Activated naive CD4-positive, alpha-beta T cell treated with anti-CD3 and anti-CD28 coated beads for 36 hours (primary cell): ENCODE results near the gene MAGIX. TPM values are rescaled to one million over a fixed set of nuclear protein-coding genes. Genes with fewer than 3 reads are reported as not detected.

Experiments used
- CTCF ChIA-PET: fragments of 350-600 bp; sonication (Branson Sonifier 250); formaldehyde crosslinking; loops from one replicate; lab custom pipeline; 2021; ENCODE audit warnings: antibody characterized with exemption; lab: Charles Lee
- DNase-seq: peaks from one replicate; pipeline ENCODE4 v3.0.0-alpha.2; 2020
- H3K27ac Mint-ChIP-seq: one replicate; pipeline ENCODE4 v1.8.0; 2021; ENCODE audit warnings: mild to moderate bottlenecking, mixed read lengths
- H3K27me3 Mint-ChIP-seq: one replicate; pipeline ENCODE4 v1.8.0; 2021; ENCODE audit warnings: low read depth, mixed read lengths
- H3K36me3 Mint-ChIP-seq: one replicate; pipeline ENCODE4 v1.8.0; 2021; ENCODE audit warnings: low read depth, mixed read lengths
- H3K4me1 Mint-ChIP-seq: one replicate; pipeline ENCODE4 v1.8.0; 2021; ENCODE audit warnings: low read depth, mixed read lengths
- H3K4me3 Mint-ChIP-seq: one replicate; pipeline ENCODE4 v1.8.0; 2021; ENCODE audit warnings: mild to moderate bottlenecking, moderate library complexity, mixed read lengths
- H3K9me3 Mint-ChIP-seq: one replicate; pipeline ENCODE4 v1.8.0; 2021; ENCODE audit warnings: mixed read lengths
- intact Hi-C: fragments of 100-400 bp; cut with micrococcal nuclease; formaldehyde crosslinking; loops from one replicate; pipeline ENCODE4 v1.15.1; 2023
- total RNA-seq, 2 experiments: library from RNA; stranded (reverse); gene quantifications; one replicate each; pipeline ENCODE4 v1.2.3, GENCODE V29; 2021

MAGIX gene
- total RNA-seq, 2 experiments from 2014 or later, result 0.25 to 0.26 TPM

DNA sequence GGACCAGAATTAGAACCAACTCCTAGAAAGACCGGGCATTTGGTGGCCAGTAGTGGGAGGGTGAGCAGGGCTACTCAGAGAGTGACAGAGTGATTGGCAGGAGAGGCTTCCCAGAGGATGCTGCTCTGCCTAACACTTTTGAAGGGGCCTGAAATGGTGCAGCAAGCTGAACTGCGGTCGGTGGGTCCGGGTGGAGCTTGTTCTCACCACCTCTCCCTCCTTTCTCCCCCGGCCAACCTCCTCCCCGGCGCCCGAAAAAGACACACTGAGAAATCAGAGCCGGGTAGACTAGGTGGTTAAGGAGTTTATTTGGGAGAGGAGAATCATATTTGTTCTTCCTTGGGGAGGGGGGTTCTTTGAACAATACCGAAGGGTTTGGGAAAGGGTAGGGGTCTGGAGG lies 25.0 kb downstream of the MAGIX start:
- Mint-ChIP-seq H3K4me3 (no peak overlapping the region), H3K27ac (no peak overlapping the region), H3K36me3 (no peaks in the 10 kb centered on the region), H3K27me3 (no peaks in the 10 kb centered on the region), H3K9me3 (no peaks in the 10 kb centered on the region), H3K4me1 (peaks cover 21% of the 10 kb centered on the region)
- CTCF ChIA-PET, result no interaction called here
- DNase-seq, result no peak
- intact Hi-C loops, result loop anchor here (5.0 kb wide), 1 partner anchor 690 kb away; the partner anchor contains the start of gene USP27X

DNA sequence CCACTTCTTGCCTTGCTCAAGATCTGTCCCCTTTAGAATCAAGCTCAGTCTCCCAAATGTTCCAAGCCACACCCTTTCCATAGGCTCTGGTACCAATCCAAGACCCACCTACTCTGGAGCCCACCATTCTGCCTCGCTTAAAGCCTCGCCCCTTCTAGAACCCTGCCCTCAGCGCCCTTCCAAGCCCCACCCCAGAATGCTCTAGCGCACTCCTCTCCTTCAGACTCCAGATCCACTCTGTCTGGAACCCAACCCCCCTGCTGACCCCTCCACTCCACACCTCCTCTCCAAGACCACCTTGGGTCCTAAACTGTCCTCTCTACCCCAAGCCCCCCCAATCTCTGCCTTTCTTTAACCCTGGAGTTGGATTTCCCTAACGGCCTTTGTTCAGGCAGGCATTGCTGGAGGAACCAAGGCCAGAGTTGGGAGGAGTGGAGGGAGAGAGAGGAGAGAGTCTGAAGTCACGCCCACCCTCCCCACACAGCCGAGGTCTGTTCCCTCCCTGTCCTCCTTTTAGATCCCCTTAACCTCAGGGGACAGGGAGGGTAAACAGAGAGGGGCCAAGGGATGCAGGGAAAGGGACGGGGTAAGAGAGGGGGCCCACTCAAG lies 26.0 kb downstream of the MAGIX start:
- intact Hi-C loops, result loop anchor here (5.0 kb wide), 1 partner anchor 689 kb away; the partner anchor contains the start of gene USP27X
- CTCF ChIA-PET, result interaction anchor here (1.8 kb wide), 1 partner anchor 46 kb away, joined by 4 read pairs; no protein-coding TSS in a partner anchor
- no peaks in the 10 kb centered on the region for H3K27me3 Mint-ChIP-seq
- H3K9me3 Mint-ChIP-seq, result no peaks in the 10 kb centered on the region
- DNase-seq, result no peak
- H3K4me3 Mint-ChIP-seq, result no peak overlapping the region
- H3K4me1 Mint-ChIP-seq, result peaks cover 30% of the 10 kb centered on the region
- no peaks in the 10 kb centered on the region for H3K36me3 Mint-ChIP-seq
- no peak overlapping the region for H3K27ac Mint-ChIP-seq

GRCh38 chrX:49189606-49190005 lies 27.0 kb downstream of the MAGIX start:
- no peak for DNase-seq

DNA sequence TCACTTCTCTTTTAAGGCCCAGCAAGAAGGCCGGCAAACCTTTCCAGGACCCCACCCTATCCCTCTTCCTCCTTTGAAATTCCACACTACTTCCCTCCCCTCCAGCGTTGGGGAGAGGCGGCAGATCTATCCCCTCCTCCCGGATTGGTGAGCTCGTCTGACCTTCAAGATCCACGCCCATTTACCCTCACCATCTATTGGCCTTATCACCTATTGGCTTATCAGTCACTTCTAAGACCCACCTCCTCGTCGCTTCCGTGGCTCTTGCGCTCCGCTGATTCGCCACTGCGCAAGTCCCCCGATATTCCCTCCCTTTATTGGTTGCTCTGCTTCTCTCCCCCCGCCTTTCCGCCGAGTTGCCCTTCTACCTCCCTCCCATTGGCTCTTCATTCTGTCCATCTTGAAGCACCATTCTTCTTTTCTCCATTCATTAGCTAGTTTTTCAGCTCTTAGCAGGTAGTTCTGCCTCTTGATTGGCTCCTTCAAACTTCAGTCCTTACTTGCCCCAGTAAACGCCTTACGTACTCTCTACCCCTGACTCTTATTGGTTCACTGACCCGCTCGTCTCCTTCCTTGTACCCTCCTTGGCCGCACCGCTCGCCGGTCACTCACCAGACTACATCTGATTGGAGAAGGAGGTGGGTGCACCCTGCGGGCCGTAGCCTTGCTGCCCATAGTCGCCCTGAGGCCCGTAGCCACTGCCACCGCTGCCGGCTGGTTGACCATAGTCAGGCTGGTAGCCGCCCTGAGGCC lies 28.4 kb downstream of the MAGIX start:
- peaks cover 25% of the 10 kb centered on the region for H3K4me1 Mint-ChIP-seq
- no peaks in the 10 kb centered on the region for H3K27me3 Mint-ChIP-seq
- peak overlapping the region; percentile 97 for H3K4me3 Mint-ChIP-seq
- intact Hi-C loops, result loop anchor here (1.0 to 10.0 kb wide), 7 partner anchors 9 to 654 kb away; partner anchors contain the start of genes GPKOW, PPP1R3F, SYP and TFE3
- DNase-seq, result peak; percentile 89
- H3K9me3 Mint-ChIP-seq, result no peaks in the 10 kb centered on the region
- no peaks in the 10 kb centered on the region for H3K36me3 Mint-ChIP-seq
- CTCF ChIA-PET, result interaction anchor here (0.9 to 1.3 kb wide), 3 partner anchors 25 to 113 kb away, joined by 3 to 6 read pairs (median 3); no protein-coding TSS in a partner anchor
- peak overlapping the region; percentile 94 for H3K27ac Mint-ChIP-seq

More at GRCh38 chrX:49189606-49190005, 27.0 kb downstream of the MAGIX start:
- no peaks in the 10 kb centered on the region for H3K27me3 Mint-ChIP-seq
- H3K27ac Mint-ChIP-seq, result peak overlapping the region; percentile 94
- H3K9me3 Mint-ChIP-seq, result no peaks in the 10 kb centered on the region
- H3K4me1 Mint-ChIP-seq, result peaks cover 30% of the 10 kb centered on the region
- CTCF ChIA-PET, result interaction anchor here (1.8 kb wide), 1 partner anchor 47 kb away, joined by 4 read pairs; no protein-coding TSS in a partner anchor
- H3K36me3 Mint-ChIP-seq, result no peaks in the 10 kb centered on the region
- H3K4me3 Mint-ChIP-seq, result peak overlapping the region; percentile 97
- intact Hi-C loops, result loop anchor here (2.0 to 10.0 kb wide), 4 partner anchors 35 to 688 kb away; partner anchors contain the start of genes GPKOW and USP27X

- Mint-ChIP-seq H3K27me3 (no peaks in the 10 kb centered on the region), H3K9me3 (no peaks in the 10 kb centered on the region), H3K27ac (peak overlapping the region; percentile 94), H3K4me3 (peak overlapping the region; percentile 97), H3K4me1 (peaks cover 25% of the 10 kb centered on the region), H3K36me3 (no peaks in the 10 kb centered on the region)
- CTCF ChIA-PET, result interaction anchor here (0.9 to 1.9 kb wide), 7 partner anchors 22 to 114 kb away, joined by 3 to 6 read pairs (median 4); partner anchors contain the start of gene FOXP3
- intact Hi-C loops, result loop anchor here (1.0 to 10.0 kb wide), 8 partner anchors 9 to 653 kb away; partner anchors contain the start of genes CCDC22, GPKOW, PPP1R3F and SYP
- peak; percentile 49 for DNase-seq
These were observed 29.0 kb downstream of the MAGIX start for GRCh38 chrX:49191574-49192011.

DNA sequence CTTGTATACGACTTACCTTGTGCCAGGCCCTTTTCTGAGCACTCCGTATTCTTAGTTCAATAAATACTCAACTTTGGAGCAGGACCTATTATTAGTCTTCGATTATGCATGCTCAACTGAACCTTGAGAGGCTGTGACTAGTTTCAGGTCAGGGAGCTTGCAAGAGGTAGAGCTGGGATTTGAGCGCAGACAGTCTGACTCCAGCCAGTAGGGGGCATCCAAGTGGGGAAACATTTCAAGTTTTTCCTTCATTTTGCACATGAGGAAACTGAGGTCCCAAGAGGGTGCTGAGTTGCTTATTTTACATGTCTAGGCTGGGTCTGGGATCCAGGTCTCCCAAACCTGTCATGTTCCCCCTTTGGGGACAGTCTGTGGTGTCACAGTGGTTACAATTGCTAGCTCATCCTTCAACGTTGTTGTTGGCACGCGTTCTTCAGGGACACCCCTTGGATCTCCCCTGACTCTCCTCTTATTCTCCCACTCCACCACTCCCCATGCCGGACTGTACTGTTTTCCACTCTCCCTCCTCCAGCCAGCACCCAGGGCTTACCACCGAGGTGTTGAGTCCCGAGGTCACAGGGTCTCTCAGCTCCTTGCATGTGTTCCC lies 30.3 kb downstream of the MAGIX start:
- no peaks in the 10 kb centered on the region for H3K27me3 Mint-ChIP-seq
- peaks cover 25% of the 10 kb centered on the region for H3K4me1 Mint-ChIP-seq
- DNase-seq, result peak; percentile 66
- CTCF ChIA-PET, result interaction anchor here (0.7 to 1.9 kb wide), 19 partner anchors 8 to 98 kb away, joined by 3 to 6 read pairs (median 4); partner anchors contain the start of genes CACNA1F, FOXP3 and PPP1R3F
- intact Hi-C loops, result loop anchor here (2.0 to 10.0 kb wide), 2 partner anchors 42 to 652 kb away; partner anchors contain the start of gene CCDC22
- H3K36me3 Mint-ChIP-seq, result no peaks in the 10 kb centered on the region
- no peaks in the 10 kb centered on the region for H3K9me3 Mint-ChIP-seq
- peak overlapping the region; percentile 81 for H3K27ac Mint-ChIP-seq
- H3K4me3 Mint-ChIP-seq, result no peak overlapping the region

- Mint-ChIP-seq H3K27ac (peak overlapping the region; percentile 46), H3K4me1 (peaks cover 32% of the 10 kb centered on the region), H3K27me3 (no peaks in the 10 kb centered on the region), H3K36me3 (no peaks in the 10 kb centered on the region), H3K9me3 (no peaks in the 10 kb centered on the region), H3K4me3 (no peak overlapping the region)
- peak; percentile 34 for DNase-seq
- intact Hi-C loops, result loop anchor here (2.0 to 10.0 kb wide), 2 partner anchors 41 to 651 kb away; partner anchors contain the start of gene CCDC22
- CTCF ChIA-PET, result interaction anchor here (0.6 to 1.9 kb wide), 8 partner anchors 13 to 70 kb away, joined by 3 to 5 read pairs (median 4); partner anchors contain the start of genes CACNA1F and FOXP3
These were observed 31.0 kb downstream of the MAGIX start for GRCh38 chrX:49193542-49193964.

DNA sequence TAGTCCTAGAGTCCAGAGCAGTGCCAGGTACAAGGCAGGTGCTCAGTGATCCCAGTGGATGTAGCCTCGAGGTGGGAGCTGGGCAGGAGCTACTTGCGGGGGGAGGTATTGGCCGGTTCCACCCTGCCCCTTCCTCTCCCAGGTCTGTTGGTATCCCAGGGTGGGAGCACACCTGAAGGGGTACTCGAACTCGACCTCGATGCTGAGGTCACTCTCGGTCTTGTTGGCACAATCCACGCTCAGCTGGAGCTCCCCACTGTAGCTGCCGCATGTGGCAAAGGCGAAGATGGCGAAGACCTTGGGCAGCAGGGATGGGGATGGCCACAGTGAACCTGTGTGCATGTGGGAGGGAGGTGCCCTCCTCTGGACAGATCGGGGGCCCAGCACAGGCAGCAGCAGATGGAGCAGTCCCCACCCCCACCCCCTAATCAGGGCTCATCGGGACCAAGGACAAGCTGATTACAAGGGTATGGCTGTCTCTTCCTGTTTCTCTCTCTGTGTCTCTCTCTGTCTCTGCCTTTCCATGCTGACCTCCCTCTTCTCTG lies 35.1 kb downstream of the MAGIX start:
- no peaks in the 10 kb centered on the region for H3K36me3 Mint-ChIP-seq
- CTCF ChIA-PET, result no interaction called here
- intact Hi-C loops, result loop anchor here (10.0 kb wide), 1 partner anchor 647 kb away; no protein-coding TSS in a partner anchor

DNA sequence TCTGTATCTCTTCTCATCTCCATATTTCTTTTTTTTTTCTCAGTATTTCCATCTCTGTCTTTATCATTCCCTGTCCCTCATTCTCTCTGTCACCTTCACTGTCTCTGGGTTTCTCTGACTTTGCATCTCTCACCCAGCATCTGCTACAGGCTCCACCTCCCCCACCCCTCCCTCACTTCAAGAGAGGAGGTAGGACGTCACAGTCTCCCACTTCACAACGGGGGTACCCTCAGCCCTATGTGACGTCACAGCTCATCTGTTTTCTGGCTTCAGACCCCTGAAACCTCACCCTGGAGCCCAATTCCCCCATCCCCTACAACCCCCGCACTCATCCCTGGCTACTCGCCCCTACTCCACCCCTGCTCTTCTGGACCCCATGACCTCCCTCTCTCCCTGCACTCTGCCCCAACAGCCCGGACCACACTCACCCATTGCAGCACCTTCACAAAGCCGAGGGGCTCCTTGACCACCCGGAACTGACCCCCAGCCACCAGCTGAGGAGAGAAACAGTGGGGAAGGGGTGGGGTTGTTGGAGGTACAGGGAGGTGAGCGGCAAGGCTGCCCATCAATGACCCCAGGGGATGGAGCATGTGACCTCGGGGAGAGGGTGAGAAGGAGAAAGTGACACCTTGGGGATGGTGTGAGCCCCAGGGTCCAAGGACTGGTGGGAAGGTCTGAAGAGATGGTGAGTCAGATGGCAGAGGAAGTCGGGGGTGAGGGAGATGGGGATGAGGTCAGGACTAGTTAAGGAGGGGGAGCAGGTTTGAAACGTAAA lies 36.2 kb downstream of the MAGIX start:
- Mint-ChIP-seq H3K9me3 (no peaks in the 10 kb centered on the region), H3K4me1 (peaks cover 22% of the 10 kb centered on the region), H3K27ac (no peak overlapping the region), H3K36me3 (no peaks in the 10 kb centered on the region), H3K27me3 (no peaks in the 10 kb centered on the region), H3K4me3 (peak overlapping the region; percentile 42)
- intact Hi-C loops, result loop anchor here (10.0 kb wide), 1 partner anchor 646 kb away; no protein-coding TSS in a partner anchor
- CTCF ChIA-PET, result no interaction called here
- no peak for DNase-seq

More for the DNA sequence above, 35.1 kb downstream of the MAGIX start:
- H3K4me1 Mint-ChIP-seq, result peaks cover 32% of the 10 kb centered on the region
- DNase-seq, result no peak
- no peak overlapping the region for H3K27ac Mint-ChIP-seq
- H3K27me3 Mint-ChIP-seq, result no peaks in the 10 kb centered on the region
- no peak overlapping the region for H3K4me3 Mint-ChIP-seq
- no peaks in the 10 kb centered on the region for H3K9me3 Mint-ChIP-seq

- no peaks in the 10 kb centered on the region for H3K27me3 Mint-ChIP-seq
- intact Hi-C loops, result loop anchor here (10.0 kb wide), 1 partner anchor 646 kb away; no protein-coding TSS in a partner anchor
- no peak overlapping the region for H3K27ac Mint-ChIP-seq
- CTCF ChIA-PET, result no interaction called here
- no peak for DNase-seq
- no peaks in the 10 kb centered on the region for H3K9me3 Mint-ChIP-seq
- peaks cover 19% of the 10 kb centered on the region for H3K4me1 Mint-ChIP-seq
- no peaks in the 10 kb centered on the region for H3K36me3 Mint-ChIP-seq
- H3K4me3 Mint-ChIP-seq, result peak overlapping the region; percentile 42
These were observed 36.7 kb downstream of the MAGIX start for GRCh38 chrX:49199315-49199595.
